Measurements from ENCODE around the gene CRX.
A peak's percentile ranks its signal among the peaks of the same experiment; 100 is the strongest.
"Not testable (repeated sequence)": the region's sequence is repeated elsewhere in the genome, so short reads cannot be mapped to it uniquely, and the experiment has no call there.

Gene CRX

DNA sequence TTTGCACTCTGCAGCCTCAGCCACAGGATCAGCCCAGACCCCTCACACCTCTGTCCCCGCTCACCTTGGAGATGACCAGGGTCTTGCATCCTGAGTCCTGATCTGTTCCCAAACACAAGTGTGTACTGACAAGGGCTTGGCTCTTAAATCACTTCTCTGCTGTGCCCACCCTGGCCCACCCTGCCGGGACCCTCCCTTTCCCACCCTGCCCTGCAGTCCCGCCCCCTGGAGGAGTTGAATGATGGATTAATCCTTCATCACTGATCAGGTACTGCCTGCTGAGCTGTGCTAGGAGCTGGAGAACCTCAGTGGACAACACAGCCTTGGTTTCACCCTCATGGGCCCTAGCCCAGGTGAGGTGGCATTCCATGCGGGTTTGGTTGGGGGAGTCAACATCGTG is 17.3 kb upstream of the CRX start, which contains the start of gene TPRX1:
TPRX1 (minus strand) TSS at position 101 of the 400 bp plus-strand sequence; CDS start at position 89, 12 bp downstream.
- not testable (repeated sequence) for DNase-seq

DNA sequence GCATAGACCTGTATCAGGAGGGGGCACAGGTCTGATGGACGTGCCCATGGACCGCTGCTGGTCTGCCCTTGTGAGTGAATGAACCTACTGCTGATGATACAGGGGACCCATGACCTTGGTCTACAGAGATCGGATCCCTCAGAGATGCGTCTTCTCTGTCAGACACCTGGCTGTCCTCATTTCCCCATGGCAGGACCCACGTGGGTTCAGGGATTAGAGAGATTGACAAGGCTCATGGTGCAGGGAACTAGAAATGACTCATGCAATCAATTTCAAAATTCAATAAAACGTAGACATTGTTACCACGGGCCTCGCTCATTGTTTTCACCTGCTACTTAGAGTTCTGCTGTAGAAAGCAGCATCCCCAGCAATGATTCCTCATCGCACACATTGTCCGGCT is 16.4 kb upstream of the CRX start:
- DNase-seq: no peak

DNA sequence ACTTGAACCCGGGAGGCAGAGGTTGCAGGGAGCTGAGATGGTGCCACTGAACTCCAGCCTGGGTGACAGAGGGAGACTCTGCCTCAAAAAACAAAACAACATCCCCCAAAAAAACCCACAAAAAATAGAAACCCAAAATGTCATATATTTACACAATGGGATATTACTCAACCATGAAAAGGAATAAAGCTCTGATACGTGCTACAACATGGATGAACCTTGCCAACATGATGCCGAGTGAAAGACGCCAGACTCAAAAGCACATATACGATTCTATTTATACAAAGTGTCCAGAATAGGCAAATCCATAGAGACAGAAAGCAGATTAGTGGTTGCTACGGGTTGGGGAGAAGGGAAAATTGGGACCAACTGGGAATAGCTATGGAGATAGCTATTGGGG is 15.3 kb upstream of the CRX start:
- DNase-seq: no peak

DNA sequence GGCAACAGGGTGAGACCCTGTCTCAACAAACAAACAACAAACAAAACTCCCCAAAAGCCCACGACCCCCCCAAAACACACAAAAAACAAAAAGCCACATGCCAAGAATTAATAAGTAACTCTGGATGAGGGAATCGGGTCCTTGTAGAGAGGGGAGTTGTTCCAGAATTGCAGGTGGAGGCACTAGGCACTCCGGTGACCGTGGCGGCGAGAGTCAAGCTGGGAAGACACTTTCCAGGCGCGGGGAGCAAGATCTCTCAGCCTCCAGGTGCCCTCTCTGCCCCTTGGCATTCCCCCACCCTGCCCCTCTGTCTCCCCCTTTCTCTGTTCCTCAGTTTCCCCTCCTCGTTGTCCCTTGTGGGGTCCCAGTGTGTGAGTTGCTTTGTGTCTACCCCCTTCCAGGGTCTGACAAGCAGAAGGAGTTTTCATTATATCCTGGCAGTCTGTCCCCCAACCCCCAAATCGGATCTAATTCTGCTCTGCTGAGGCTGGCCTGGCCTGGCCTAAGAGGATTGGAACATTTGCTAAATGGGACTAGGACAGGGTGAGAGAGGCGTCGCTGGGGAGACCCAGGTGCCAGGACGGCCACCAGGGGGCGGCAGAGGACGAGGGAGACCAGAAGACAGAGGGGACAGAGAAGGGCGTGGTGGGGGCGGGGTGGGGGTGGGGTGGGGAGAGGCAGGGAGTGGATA is 8.3 kb upstream of the CRX start:
- DNase-seq: peak; percentile 33

DNA sequence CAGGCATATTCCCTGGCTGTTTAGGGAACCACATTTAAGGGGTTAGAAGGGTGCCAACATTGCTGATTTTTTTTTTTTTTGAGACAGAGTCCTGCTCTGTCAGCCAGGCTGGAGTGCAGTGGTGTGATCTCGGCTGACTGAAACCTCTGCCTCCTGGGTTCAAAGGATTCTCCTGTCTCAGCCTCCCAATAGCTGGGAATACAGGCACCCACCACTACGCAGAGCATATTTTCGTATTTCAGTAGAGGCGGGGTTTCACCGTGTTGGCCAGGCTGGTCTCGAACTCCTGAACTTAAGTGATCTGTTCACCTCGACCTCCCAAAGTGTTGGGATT is 7.8 kb upstream of the CRX start:
- DNase-seq: no peak

DNA sequence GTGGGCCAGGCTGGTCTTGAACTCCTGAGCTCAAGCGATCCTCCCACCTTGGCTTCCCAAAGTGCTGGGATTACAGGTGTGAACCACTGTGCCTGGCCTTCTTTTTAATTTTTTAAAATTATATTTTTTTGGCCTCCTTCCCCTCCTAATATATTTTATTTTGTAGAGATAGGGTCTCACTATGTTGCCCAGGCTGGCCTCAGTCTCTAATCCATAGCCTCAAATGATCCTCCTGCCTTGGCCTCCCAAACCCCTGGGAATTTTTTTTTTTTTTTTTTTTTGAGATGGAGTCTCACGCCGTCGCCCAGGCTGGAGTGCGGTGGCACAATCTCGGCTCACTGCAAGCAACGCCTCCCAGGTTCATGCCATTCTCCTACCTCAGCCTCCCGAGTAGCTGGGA is 5.5 kb upstream of the CRX start:
- DNase-seq: not testable (repeated sequence)

DNA sequence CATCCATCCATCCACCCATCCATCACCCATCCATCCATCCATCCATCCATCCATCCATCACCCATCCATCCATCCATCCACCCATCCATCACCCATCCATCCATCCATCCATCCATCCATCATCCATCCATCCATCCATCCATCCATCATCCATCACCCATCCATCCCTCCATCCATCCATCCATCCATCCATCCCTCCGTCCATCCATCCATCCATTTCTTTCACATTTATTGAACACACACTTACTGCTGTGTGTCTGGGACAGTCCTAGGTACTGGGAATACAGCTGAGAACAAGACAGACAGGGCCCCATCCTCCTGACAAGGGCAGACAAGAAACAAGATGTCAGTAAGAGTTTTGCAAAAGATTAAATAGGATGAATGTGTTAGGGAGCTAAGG is 3.5 kb upstream of the CRX start:
- DNase-seq: not testable (repeated sequence)

DNA sequence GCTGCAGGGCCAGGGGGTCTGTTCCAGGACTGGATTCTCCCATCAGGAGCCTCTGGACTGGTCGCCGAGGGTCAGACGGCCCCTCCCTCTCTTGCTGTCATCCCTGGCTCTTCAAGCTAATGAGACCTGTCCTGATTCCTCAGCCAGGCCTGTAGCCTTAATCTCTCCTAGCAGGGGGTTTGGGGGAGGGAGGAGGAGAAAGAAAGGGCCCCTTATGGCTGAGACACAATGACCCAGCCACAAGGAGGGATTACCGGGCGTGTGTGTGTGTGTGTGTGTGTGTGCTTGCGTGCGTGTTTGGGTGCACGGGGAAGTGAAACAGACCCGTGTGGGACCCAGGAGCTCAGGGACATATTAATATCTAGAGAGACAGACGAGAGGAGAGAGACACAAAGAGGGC is 1.9 kb upstream of the CRX start:
- no peak for DNase-seq

DNA sequence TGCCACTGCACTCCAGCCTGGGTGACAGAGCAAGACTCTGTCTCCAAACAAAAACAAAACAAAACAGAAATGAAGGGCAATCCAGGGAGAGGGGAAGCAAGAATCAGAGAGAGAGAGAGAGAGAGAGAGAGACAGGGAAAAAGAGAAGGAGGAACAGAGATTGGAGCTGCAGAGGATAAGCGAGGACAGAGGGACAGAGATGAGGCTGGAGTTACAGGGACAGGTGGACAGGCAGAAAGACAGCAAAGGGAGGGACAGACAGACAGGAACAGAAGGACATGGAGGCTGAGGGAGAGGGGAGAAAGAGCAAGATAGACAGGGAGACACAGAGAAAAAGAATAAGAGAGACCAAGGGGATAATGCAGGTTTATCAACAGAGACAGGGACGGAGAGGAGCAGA is 1.3 kb upstream of the CRX start:
- no peak for DNase-seq

DNA sequence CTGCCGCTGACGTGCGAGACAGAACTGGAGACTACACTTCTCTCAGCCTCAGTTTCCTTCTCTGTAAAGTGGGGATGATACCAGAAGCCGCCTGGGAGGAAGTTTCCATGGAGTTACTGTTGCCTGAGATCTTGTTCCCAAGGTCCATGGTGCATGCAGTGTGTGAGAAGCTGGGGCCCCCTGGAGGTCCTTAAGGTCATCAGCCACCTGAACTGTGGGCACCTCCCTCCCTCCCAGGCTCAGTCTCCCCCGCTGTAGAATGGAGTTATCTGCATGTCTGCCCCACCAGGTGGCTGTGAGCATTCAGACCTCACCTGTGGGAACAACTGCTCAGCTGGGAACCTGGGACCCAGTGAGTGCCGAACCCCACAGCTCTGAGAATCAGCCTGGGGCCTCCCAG is 2.7 kb downstream of the CRX start:
- no peak for DNase-seq

DNA sequence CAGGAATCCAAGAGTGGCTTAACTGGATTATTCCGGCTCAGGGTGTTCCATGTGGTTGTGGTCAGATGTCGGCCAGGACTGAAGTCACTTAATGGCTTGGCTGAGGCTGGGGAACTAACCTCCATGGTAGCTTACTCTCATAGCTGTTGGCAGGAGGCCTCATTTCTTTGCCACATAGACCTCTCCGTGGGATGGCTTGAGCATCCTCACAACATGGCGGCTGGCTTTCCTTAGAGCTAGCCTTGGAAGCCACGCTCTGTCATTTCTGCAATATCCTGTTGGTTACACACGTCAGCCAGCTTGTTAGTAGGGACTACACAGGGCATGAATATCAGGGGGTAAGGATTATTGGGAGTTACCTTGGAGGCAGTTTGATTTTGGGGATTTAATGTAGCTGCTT is 5.1 kb downstream of the CRX start:
- no peak for DNase-seq

DNA sequence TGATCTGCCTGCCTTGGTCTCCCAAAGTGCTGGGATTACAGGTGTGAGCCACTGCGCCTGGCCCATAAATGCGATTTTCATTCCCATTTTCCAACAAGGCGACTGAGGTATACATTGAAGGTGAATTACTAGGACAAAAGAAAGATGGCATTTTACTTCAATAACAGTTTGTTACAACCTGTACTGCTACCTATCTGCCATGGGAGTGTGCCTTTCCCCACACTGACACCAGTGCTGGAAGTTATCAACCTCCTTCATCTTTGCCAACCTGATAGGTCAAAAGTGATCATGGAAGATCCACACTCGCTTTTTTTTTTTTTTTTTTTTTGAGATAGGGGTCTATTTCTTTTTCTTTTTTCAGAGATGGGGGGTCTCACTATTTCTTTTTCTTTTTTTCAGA is 11.0 kb downstream of the CRX start:
- DNase-seq: no peak

DNA sequence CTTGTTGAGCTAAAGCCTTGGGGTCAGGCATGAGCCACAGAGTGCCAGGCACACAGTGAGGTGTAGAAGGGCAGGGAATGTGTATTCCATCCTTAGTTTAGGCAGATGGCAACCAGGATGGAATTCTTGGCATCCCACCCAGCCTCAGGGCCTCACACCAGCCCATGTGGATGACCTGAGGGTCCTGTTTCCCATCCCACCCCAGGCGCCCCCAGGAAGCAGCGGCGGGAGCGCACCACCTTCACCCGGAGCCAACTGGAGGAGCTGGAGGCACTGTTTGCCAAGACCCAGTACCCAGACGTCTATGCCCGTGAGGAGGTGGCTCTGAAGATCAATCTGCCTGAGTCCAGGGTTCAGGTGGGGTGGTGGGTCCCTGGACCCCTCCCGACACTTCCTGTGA is 14.3 kb downstream of the CRX start:
- DNase-seq: no peak

DNA sequence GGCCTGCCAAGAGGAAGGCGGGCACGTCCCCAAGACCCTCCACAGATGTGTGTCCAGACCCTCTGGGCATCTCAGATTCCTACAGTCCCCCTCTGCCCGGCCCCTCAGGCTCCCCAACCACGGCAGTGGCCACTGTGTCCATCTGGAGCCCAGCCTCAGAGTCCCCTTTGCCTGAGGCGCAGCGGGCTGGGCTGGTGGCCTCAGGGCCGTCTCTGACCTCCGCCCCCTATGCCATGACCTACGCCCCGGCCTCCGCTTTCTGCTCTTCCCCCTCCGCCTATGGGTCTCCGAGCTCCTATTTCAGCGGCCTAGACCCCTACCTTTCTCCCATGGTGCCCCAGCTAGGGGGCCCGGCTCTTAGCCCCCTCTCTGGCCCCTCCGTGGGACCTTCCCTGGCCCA is 17.7 kb downstream of the CRX start:
- DNase-seq: no peak

DNA sequence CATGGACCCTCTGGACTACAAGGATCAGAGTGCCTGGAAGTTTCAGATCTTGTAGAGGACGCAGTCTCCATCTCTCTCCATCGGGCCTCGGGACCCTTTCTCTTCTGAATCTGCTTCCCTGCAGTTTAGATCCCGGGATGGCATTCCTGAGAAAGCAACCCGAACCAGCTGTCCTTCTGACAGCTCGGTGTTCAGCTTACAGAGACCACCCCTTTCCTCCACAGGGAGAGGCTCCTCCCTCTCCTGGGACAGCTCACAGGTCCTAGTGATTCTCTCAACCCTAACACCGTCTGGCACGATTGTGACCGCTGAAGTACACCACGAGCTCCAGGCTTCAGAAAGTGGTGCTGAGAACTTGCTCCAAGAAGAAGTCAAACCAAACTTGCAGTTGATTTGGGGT is 18.2 kb downstream of the CRX start:
- DNase-seq: no peak

DNA sequence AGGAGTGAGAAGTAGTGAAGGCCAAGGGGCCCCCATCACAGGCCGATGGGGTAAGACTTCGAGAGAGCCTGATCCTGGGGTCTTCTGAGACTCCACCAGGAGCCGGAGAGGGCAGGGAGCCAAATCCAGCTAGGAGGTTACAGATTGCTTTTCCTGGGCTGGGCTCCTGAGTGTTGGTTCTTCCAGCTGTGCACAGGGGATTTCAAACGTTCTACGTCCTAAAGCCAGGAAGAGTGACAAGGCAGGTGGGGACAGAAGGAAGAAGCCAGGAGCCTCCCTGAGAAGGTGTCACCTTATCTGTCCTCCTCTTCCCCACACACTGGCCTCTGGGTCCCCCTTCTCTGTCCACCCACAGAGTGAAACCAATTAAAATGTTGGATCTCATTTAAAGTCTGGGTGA is 21.2 kb downstream of the CRX start:
- no peak for DNase-seq

DNA sequence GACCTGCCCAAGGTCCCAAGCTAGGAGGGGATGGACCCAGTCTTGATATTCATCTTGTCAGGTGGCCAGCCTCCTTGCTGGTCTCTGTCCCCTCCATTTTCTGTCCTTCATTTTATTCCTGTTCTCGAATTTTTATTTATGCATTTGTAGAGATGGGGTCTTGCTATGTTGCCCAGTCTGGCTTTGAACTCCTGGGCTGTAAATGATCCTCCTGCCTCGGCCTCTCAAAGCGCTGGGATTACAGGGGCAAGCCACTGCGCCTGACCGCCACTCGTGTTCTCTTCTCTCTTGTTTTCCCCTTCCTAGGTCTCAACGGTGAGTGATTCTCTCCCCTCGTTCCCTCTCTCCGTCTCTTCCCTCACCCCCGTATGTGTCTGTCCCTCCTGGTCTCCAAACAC is 26.7 kb downstream of the CRX start:
- no peak for DNase-seq

DNA sequence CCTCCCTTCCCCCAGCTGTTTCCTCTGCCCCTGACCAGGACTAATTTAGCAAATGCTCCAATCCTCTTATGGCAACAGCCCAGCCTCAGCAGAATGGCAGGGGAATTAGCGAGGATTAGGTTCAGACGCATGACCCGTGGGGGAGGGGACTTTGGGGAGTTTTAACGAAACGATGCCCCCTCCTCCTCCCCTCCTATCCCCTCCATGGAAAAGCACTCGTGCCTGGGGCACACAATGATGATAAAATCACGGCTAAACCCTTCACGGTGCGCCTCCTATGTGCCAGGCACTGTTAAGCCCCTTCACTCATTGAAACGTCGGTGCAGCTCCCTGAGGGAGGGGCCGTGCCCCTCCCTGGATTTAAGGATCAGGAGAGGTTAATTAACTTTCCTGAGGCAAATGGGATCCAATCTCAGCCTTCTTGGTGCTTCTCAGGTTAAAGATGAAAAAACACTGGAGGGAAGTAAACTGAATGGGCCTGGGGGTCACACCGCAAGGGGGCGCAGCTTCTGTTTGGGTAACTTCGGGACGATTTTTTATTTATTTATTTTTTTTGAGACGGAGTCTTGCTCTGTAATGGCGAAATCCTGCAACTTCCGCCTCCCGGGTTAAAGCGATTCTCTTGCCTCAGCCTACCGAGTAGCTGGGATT is 27.2 kb downstream of the CRX start:
- no peak for DNase-seq

DNA sequence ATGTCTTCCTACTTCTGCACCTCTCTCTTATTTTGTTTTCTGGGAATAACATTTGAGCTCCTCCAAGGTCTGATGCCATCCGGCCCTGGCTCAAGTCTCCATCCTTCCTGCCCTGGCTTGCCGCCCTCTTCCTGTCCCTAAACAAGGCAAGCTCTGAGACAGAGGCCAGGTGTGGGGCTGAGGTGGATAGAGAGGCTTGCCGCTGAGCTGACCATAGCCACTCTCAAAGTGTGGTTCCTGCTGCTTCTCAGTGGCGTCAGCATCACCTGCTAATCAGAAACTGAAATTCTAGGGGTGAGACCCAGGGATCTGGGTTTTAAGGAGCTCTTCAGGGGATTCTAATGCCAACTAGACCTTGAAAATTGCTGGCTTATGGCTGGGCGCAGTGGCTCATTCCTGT is 31.3 kb downstream of the CRX start:
- DNase-seq: no peak

DNA sequence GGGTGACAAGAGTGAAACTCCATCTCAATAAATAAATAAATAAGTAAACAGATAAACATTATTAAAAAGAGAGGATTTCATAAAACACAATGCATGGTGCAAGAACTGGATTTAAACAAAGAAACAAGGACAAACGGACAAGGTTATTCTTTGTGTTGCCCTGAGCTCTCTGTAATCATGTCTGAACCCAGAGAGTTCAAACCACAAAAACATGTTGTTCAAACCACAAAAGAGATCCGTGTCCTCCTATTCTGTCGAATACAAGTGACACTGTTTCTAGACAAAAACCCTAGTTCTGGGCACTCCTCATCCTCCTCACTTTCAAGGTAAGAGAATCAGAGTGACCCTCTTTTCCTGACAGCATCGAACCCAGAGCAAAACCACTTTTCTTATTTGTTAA is 32.7 kb downstream of the CRX start:
- no peak for DNase-seq

DNA sequence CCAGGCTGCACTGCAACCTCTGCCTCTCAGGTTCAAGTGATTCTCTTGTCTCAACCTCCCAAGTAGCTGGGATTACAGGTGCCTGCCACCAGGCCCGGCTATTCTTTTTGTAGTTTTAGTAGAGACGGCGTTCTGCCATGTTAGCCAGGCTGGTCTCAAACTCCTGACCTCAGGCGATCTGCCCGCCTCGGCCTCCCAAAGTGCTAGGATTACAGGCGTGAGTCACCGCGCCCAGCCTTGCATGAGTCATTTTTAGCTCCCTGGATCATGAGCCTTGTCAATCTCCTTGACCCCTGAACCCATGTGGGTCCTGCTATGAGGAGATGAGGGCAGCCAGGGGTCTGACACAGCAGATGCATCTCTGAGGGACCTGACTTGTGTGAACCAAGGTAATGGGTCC is 36.5 kb downstream of the CRX start:
- not testable (repeated sequence) for DNase-seq

DNA sequence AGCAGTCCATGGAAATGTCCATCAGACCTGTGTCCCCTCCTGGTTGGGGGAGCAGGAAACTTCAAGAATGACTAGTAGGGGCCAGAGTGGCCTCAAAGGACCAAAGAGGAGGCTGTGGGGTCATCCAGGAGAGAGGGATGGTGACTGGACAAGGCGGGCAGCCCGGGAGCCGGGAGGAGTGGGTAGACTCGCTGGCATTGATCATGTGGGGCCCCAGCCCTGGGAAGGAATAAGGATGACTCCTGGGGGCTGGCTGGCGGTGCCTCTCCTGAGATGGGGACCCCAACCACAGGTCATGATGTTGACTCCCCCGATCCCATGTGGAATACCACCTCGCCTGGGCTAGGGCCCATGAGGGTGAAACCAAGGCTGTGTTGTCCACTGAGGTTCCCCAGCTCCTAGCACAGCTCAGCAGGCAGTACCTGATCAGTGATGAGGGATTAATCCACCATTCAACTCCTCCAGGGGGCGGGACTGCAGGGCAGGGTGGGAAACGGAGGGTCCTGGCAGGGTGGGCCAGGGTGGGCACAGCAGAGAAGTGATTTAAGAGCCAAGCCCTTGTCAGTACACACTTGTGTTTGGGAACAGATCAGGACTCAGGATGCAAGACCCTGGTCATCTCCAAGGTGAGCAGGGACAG is 37.0 kb downstream of the CRX start, which contains the start of gene TPRX2:
TPRX2 (plus strand) TSS at position 590 of the 640 bp plus-strand sequence; CDS start at position 602, 12 bp downstream.
- DNase-seq: not testable (repeated sequence)

DNA sequence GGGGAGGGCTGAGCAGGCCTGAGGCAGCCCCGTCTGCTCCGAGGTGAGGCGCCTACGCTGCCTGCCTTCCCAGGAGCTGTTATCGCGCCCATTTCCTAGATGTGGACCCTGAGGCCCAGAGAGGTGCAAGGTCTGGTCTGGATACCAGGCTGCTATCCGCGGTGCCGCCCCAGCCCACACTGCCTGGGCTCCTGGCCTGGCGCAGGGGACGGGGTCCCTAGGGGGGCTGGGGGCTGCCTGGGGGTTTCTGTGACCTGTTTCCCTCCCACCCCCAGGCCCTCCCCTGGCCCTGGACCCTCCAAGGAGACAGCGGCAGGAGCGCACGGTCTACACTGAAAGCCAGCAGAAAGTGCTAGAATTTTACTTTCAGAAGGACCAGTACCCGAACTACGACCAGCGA is 38.1 kb downstream of the CRX start:
- DNase-seq: not testable (repeated sequence)

DNA sequence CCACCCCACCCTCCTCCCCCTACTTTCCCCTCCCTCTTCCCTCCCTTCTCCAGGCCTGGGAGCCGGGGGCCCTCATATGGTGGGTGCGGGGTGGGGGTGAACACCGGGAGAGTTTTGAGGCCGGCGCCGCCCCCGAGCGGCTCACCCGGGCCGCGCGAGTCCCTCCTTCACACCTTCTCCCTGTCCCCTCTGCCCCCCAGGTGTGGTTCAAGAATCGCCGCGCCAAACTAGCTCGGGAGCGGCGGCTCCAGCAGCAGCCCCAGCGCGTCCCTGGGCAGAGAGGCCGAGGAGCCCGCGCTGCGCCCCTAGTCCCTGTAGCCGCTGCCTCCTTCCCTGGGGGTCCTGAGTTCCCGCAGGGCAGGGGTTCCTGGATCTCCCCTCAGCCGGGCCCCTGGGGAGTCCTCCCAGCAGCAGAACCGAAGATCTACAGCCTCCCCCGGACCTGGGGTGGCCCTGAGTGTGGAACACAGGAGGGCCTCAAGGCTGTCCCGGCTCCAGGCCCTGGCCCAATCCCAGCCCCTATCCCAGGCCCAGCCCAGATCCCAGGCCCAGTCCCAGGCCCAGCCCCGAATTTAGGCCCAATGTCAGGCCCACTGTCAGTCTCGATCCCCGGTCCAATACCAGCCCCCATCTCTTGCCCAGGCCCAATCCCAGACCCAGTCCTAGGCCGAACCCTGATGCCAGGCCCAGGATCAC is 39.0 kb downstream of the CRX start:
- no peak for DNase-seq
